Lung (tissue), 12 donors: ENCODE data around the gene SLC66A1. TPM values are rescaled to one million over a fixed set of nuclear protein-coding genes. Genes with fewer than 3 reads are reported as not detected.

Source experiments
- ATAC-seq: fragments of 200-7000 bp; cut with Tn5 transposase; one replicate; pipeline ENCODE4 v1.9.1; 2020; ENCODE audit warnings: moderate number of reproducible peaks; ENCODE audit not compliant: insufficient read depth, low FRiP score
- DNase-seq, 3 donors: peaks; one replicate each; pipeline ENCODE4 v3.0.0-alpha.2; 2013 to 2017
- H3K27ac ChIP-seq, 2 donors: one replicate each; pipeline ENCODE4 v1.5.1; 2013; ENCODE audit warnings: mild to moderate bottlenecking in 2 of 2, moderate library complexity in 2 of 2, control low read depth in 1 of 2, inconsistent platforms in 1 of 2, low read depth in 1 of 2, low read length in 1 of 2
- H3K27me3 ChIP-seq, 3 donors: one replicate each; pipeline ENCODE4 v1.5.1; 2013; ENCODE audit warnings: low read length in 2 of 3; ENCODE audit not compliant: control insufficient read depth in 3 of 3, insufficient read depth in 3 of 3
- H3K36me3 ChIP-seq, 4 donors: one replicate each; pipeline ENCODE4 v1.5.1; 2013; ENCODE audit warnings: low read length in 4 of 4, mild to moderate bottlenecking in 1 of 4, moderate library complexity in 1 of 4; ENCODE audit not compliant: control insufficient read depth in 4 of 4, insufficient read depth in 4 of 4
- H3K4me1 ChIP-seq, 5 donors: one replicate each; pipeline ENCODE4 v1.5.1; 2013; ENCODE audit warnings: low read length in 5 of 5, mild to moderate bottlenecking in 2 of 5, moderate library complexity in 1 of 5; ENCODE audit not compliant: control insufficient read depth in 5 of 5, insufficient read depth in 5 of 5
- H3K4me3 ChIP-seq: one replicate; pipeline ENCODE4 v1.5.1; 2013; ENCODE audit warnings: mild to moderate bottlenecking, control low read depth, moderate library complexity
- H3K9ac ChIP-seq, 2 donors: one replicate each; pipeline ENCODE4 v1.5.1; 2013; ENCODE audit warnings: low read length in 2 of 2, control low read depth in 1 of 2; ENCODE audit not compliant: insufficient read depth in 1 of 2
- H3K9me3 ChIP-seq, 4 donors: one replicate each; pipeline ENCODE4 v1.5.1; 2013; ENCODE audit warnings: low read length in 3 of 4, mild to moderate bottlenecking in 1 of 4, moderate library complexity in 1 of 4; ENCODE audit not compliant: control insufficient read depth in 4 of 4, insufficient read depth in 3 of 4
- CTCF ChIP-seq: IDR thresholded peaks from 2 replicates; pipeline ENCODE4 v1.5.1; 2012; ENCODE audit warnings: mild to moderate bottlenecking; ENCODE audit errors: control extremely low read depth, extremely low read depth
- WGBS, 2 donors: extraction: QIAGEN DNeasy Blood & Tissue Kit; methylation state at CpG; one replicate each; pipeline ENCODE4 v1.1.7; 2013; 5-methylcytosine and 5-hydroxymethylcytosine counted together
- polyA plus RNA-seq, 2 donors: library from polyadenylated mRNA; stranded (reverse); fragments of 200-250 nt; gene quantifications; one replicate each; pipeline ENCODE4 v1.2.1, GENCODE V29; 2013
- total RNA-seq, 2 donors: library from RNA; depleted of rRNA in 1 of 2; stranded (reverse); fragments of >200 nt in 1 of 2; gene quantifications; one replicate each; pipeline ENCODE4 v1.2.1, GENCODE V29; 2014 to 2021
- donor health status: control.
- donor health status: control.
- donor health status: Bipolar disorder and iron deficiency.
- donor health status: healthy.
- donor health status: DM: yes; HTN: yes; CAD: no.

The SLC66A1 gene
- total and polyA plus RNA-seq, 4 donors: 15.9 to 22.4 (median 20.3) TPM

GRCh38 chr1:19360843-19361610 lies 48.9 kb downstream of the SLC66A1 start:
- WGBS, 2 donors: 74 to 84% methylated on average over 18 of the region's 18 CpGs
- ATAC-seq: no peak
- Histone ChIP-seq H3K9me3 (no peaks in the 10 kb centered on the region), H3K9ac (peak overlapping the region in 1 of 2 donors; percentile 43), H3K27me3 (no peaks in the 10 kb centered on the region), H3K36me3 (peaks cover 3 to 18% (median 11%) of the 10 kb centered on the region in 4 donors), H3K4me1 (peaks cover 0 to 31% (median 6%) of the 10 kb centered on the region in 5 donors), H3K4me3 (no peak overlapping the region), H3K27ac (peak overlapping the region in 1 of 2 donors; percentile 61)
- no peak for TF ChIP-seq CTCF
- peak; percentile 31 to 45 (median 36) for DNase-seq

- peaks cover 0 to 12% (median 8%) of the 10 kb centered on the region in 4 donors for H3K36me3 ChIP-seq
- ATAC-seq (no peak), DNase-seq (peak in 1 of 3 donors; percentile 23)
- no peaks in the 10 kb centered on the region for H3K27me3 ChIP-seq
- WGBS, 2 donors: 63 to 64% methylated on average over 8 of the region's 8 CpGs
- H3K4me1 ChIP-seq: peaks cover 0 to 34% (median 6%) of the 10 kb centered on the region in 5 donors
- no peak for TF ChIP-seq CTCF
- peak overlapping the region in 1 of 2 donors; percentile 61 for H3K27ac ChIP-seq
- no peak overlapping the region for H3K4me3 ChIP-seq
- H3K9me3 ChIP-seq: no peaks in the 10 kb centered on the region
- H3K9ac ChIP-seq: no peak overlapping the region
These were observed 49.6 kb downstream of the SLC66A1 start for GRCh38 chr1:19361611-19362147.

DNA sequence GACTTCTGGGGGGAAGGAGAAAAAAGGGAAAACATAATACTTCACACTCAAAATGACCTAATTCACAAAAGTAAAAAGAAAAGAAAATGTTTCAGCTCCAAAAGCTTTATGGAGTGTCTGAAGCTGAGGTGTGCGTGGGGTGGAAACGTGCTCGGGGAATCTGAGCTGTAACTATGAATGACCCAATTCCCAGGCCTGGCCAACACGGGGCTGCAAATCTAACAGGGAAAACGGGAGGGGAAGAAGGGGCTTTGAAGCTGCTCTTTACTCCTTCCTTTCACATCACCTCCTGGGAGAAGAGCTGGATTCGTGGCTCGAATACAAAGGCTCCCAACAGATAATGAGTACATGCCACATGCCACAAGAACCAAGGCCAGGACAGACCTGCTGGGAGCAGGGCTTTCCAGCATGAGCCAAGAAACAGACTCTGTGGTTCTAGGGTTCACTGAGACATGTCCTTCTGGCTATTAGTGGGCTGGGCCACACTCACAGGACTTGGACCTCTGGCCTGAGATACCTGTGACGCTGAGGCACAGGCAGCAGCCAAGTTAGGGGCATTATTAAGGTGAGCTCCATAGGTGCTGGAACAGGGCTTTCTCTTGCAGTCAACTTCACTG lies 51.5 kb downstream of the SLC66A1 start:
- Histone ChIP-seq H3K9me3 (no peaks in the 10 kb centered on the region), H3K4me3 (no peak overlapping the region), H3K9ac (no peak overlapping the region), H3K27ac (peak overlapping the region in 1 of 2 donors; percentile 5), H3K36me3 (peaks cover 0 to 11% (median 3%) of the 10 kb centered on the region in 4 donors), H3K27me3 (no peaks in the 10 kb centered on the region), H3K4me1 (peaks cover 0 to 46% (median 6%) of the 10 kb centered on the region in 5 donors)
- ATAC-seq (no peak), DNase-seq (no peak)
- TF ChIP-seq CTCF: no peak
- 82 to 92% methylated on average over 8 of the region's 8 CpGs for WGBS, 2 donors
